Measurements from ENCODE around the gene CDK5RAP3.

Gene CDK5RAP3

DNA sequence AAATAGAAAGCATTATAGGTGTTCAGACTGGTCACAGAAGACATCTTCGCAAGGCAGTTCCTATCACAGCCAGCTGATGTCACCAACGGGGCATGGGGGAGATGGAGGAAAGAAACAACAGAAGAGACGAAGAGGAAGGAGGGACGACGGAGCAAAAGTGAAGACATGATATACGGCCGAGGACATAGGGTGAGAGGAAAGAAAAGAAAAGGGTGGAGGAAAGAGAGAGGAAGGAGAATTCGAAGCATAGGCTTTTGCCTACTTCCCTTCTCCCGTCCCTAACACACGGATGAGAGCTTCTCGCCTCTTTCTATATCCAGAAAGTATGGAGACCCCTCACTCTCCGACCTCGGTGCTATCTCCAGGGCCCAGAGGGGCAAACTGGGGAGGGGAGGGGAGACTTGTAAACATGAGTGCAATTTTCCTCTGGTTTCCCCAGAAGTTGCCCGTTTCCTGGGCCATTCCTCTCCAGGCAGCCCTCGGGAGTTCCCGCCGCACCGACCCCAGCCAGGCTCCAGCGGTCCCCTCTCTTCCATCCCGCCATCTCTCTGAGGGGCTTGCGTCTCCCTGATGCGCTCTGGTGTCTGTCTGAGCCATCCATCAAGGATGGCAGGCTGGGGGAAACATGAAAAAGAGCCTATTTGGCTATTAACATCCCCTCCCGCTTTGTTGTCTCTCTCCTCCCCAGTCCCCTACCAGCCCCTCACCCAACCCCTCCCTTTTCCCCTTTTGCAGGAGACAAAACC, 40.7 kb downstream of the CDK5RAP3 start (continued):
- TF ChIP-seq ZNF555 (tag by site-specific recombination; conservative IDR thresholded peaks at IDR 0.05) (no peak), YY2 (tag by site-specific recombination; IDR thresholded peaks at IDR 0.05) (peak; percentile 67), ZNF140 (tag by site-specific recombination; IDR thresholded peaks at IDR 0.05) (no peak), PRDM1 (tag by site-specific recombination; IDR thresholded peaks at IDR 0.05) (peak; percentile 99), ZNF629 (tag by site-specific recombination; IDR thresholded peaks at IDR 0.05) (peak; percentile 37; the same call in 1 of the 2 replicates), ZNF311 (tag by site-specific recombination; IDR thresholded peaks at IDR 0.05; ENCODE audit: borderline replicate concordance) (no peak), WT1 (tag by site-specific recombination; IDR thresholded peaks at IDR 0.05) (peak; percentile 44; the same call in 1 of the 2 replicates), ZBTB20 (tag by site-specific recombination; IDR thresholded peaks at IDR 0.05) (no peak; the same call in 1 of the 2 replicates), ZBTB17 (tag by site-specific recombination; IDR thresholded peaks at IDR 0.05) (peak; percentile 66), ZXDB (tag by site-specific recombination; IDR thresholded peaks at IDR 0.05) (peak; percentile 41), SP3 (tag by site-specific recombination; IDR thresholded peaks at IDR 0.05) (0 out of 2 replicates have a peak, but pooled peaks have one; percentile 19), ZNF426 (tag by site-specific recombination; IDR thresholded peaks at IDR 0.05) (no peak), GLIS2 (tag by site-specific recombination; IDR thresholded peaks at IDR 0.05) (peak; percentile 35; the same call in 1 of the 2 replicates), ZNF341 (tag by site-specific recombination; IDR thresholded peaks at IDR 0.05; ENCODE audit: low read depth) (peak; percentile 46; the same call in 1 of the 2 replicates), ZNF292 (tag by site-specific recombination; IDR thresholded peaks at IDR 0.05; ENCODE audit: borderline replicate concordance, low read depth) (no peak), ZNF404 (tag by site-specific recombination; IDR thresholded peaks at IDR 0.05) (no peak), ZNF654 (tag by site-specific recombination; IDR thresholded peaks at IDR 0.05; ENCODE audit: low read depth) (peak; percentile 75), KLF9 (tag by site-specific recombination; IDR thresholded peaks at IDR 0.05; ENCODE audit: low read depth) (peak; percentile 9; the same call in 1 of the 2 replicates), ZNF777 (tag by site-specific recombination; IDR thresholded peaks at IDR 0.05; ENCODE audit: borderline replicate concordance) (peak; percentile 25; the same call in 1 of the 2 replicates), ZNF239 (tag by site-specific recombination; IDR thresholded peaks at IDR 0.05) (no peak)
- TF ChIP-seq, protein P1, sequence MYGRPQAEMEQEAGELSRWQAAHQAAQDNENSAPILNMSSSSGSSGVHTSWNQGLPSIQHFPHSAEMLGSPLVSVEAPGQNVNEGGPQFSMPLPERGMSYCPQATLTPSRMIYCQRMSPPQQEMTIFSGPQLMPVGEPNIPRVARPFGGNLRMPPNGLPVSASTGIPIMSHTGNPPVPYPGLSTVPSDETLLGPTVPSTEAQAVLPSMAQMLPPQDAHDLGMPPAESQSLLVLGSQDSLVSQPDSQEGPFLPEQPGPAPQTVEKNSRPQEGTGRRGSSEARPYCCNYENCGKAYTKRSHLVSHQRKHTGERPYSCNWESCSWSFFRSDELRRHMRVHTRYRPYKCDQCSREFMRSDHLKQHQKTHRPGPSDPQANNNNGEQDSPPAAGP (tag by site-specific recombination; IDR thresholded peaks at IDR 0.05), result peak; percentile 25; the same call in 1 of the 2 replicates
- TF ChIP-seq, protein P2, sequence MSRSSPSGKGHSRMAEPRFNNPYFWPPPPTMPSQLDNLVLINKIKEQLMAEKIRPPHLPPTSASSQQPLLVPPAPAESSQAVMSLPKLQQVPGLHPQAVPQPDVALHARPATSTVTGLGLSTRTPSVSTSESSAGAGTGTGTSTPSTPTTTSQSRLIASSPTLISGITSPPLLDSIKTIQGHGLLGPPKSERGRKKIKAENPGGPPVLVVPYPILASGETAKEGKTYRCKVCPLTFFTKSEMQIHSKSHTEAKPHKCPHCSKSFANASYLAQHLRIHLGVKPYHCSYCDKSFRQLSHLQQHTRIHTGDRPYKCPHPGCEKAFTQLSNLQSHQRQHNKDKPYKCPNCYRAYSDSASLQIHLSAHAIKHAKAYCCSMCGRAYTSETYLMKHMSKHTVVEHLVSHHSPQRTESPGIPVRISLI (tag by site-specific recombination; IDR thresholded peaks at IDR 0.05), result no peak
- TF ChIP-seq, protein P3, sequence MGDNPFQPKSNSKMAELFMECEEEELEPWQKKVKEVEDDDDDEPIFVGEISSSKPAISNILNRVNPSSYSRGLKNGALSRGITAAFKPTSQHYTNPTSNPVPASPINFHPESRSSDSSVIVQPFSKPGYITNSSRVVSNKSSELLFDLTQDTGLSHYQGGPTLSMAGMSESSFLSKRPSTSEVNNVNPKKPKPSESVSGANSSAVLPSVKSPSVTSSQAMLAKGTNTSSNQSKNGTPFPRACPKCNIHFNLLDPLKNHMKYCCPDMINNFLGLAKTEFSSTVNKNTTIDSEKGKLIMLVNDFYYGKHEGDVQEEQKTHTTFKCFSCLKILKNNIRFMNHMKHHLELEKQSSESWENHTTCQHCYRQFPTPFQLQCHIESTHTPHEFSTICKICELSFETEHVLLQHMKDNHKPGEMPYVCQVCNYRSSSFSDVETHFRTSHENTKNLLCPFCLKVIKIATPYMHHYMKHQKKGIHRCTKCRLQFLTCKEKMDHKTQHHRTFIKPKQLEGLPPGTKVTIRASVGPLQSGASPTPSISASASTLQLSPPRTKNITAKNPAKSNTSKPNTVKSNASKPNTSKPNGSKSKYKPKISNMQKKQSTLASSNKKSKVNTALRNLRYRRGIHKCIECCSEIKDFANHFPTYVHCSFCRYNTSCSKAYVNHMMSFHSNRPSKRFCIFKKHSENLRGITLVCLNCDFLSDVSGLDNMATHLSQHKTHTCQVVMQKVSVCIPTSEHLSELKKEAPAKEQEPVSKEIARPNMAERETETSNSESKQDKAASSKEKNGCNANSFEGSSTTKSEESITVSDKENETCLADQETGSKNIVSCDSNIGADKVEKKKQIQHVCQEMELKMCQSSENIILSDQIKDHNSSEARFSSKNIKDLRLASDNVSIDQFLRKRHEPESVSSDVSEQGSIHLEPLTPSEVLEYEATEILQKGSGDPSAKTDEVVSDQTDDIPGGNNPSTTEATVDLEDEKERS (tag by site-specific recombination; IDR thresholded peaks at IDR 0.05), result no peak
- TF ChIP-seq, protein P4, sequence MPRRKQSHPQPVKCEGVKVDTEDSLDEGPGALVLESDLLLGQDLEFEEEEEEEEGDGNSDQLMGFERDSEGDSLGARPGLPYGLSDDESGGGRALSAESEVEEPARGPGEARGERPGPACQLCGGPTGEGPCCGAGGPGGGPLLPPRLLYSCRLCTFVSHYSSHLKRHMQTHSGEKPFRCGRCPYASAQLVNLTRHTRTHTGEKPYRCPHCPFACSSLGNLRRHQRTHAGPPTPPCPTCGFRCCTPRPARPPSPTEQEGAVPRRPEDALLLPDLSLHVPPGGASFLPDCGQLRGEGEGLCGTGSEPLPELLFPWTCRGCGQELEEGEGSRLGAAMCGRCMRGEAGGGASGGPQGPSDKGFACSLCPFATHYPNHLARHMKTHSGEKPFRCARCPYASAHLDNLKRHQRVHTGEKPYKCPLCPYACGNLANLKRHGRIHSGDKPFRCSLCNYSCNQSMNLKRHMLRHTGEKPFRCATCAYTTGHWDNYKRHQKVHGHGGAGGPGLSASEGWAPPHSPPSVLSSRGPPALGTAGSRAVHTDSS (tag by site-specific recombination; IDR thresholded peaks at IDR 0.05), result peak; percentile 80
- TF ChIP-seq, protein P5, sequence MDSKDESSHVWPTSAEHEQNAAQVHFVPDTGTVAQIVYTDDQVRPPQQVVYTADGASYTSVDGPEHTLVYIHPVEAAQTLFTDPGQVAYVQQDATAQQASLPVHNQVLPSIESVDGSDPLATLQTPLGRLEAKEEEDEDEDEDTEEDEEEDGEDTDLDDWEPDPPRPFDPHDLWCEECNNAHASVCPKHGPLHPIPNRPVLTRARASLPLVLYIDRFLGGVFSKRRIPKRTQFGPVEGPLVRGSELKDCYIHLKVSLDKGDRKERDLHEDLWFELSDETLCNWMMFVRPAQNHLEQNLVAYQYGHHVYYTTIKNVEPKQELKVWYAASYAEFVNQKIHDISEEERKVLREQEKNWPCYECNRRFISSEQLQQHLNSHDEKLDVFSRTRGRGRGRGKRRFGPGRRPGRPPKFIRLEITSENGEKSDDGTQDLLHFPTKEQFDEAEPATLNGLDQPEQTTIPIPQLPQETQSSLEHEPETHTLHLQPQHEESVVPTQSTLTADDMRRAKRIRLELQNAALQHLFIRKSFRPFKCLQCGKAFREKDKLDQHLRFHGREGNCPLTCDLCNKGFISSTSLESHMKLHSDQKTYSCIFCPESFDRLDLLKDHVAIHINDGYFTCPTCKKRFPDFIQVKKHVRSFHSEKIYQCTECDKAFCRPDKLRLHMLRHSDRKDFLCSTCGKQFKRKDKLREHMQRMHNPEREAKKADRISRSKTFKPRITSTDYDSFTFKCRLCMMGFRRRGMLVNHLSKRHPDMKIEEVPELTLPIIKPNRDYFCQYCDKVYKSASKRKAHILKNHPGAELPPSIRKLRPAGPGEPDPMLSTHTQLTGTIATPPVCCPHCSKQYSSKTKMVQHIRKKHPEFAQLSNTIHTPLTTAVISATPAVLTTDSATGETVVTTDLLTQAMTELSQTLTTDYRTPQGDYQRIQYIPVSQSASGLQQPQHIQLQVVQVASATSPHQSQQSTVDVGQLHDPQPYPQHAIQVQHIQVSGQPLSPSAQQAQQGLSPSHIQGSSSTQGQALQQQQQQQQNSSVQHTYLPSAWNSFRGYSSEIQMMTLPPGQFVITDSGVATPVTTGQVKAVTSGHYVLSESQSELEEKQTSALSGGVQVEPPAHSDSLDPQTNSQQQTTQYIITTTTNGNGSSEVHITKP (tag by site-specific recombination; IDR thresholded peaks at IDR 0.05), result peak; percentile 90
